HG03460 (cell line): ENCODE measurements around the gene DDX27.
A peak's percentile ranks its signal among the peaks of the same experiment; 100 is the strongest.

ENCODE experiments used
- ATAC-seq: cut with Tn5 transposase; IDR thresholded peaks from one replicate; pipeline ENCODE4 v1.9.1; 2021; ENCODE audit not compliant: unreplicated experiment

Gene DDX27

GRCh38 chr20:49247792-49248191 lies 28.6 kb downstream of the DDX27 start:
- ATAC-seq, result no peak

DNA sequence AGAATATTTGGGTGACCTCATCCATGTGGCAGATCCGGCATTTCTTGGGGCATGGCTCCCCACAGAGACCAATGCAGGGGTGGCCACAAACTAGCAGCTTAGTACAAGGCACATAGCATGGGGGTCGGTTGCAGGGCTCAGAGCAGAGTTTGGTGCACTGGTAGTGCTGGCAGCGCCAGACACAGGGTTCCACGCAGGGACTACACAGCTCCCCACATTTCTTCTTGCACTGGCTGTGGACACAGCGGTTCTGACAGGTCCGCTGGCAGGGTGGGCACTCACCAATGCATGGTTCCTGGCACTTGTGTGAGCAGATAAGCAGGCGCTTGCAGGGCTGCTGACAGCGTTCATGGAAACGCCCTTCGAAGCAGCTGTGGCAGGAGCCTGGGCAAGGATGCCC lies 29.1 kb downstream of the DDX27 start:
- ATAC-seq, result no peak

- ATAC-seq, result no peak
Observed at GRCh38 chr20:49248879-49249665, 29.9 kb downstream of the DDX27 start.

GRCh38 chr20:49252556-49253350 lies 33.5 kb downstream of the DDX27 start:
- no peak for ATAC-seq

- no peak for ATAC-seq
Observed at GRCh38 chr20:49256261-49256660, 37.0 kb downstream of the DDX27 start.

GRCh38 chr20:49259284-49259683 lies 40.1 kb downstream of the DDX27 start:
- no peak for ATAC-seq

DNA sequence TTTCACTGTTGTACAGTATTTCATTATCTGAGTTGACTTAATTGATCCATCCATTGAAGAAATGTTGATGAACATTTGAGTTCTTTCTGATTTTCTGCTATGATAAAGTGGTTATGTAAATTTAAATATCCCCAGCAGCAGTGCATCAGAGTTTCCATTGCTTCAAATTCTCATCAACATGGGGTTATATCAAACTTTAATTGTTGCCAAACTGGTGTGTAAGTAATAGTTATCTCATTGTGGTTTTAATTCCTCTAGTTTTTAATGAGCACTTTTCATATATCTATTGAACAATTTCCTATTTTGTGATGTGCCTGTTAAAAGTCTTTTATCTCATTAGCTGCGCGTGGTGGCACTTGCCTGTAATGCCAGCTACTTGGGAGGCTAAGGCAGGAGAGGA lies 40.6 kb downstream of the DDX27 start:
- ATAC-seq, result no peak

DNA sequence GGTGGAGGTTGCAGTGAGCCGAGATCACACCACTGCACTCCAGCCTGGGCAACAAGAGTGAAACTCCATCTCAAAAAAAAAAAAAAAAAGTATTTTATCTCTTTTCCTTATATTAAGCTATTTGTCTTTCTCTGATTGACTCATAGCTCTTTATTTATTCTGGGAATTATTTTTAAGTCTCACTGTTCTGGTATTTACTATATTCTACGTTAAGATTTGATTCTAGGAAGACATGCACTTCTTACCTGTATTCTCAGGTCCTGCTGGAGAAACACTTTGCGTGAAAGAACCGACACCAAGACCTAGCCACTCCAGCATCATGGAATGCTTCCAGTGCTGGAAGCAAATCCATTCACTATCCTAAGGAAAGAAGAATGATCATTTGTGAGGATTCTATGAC lies 41.0 kb downstream of the DDX27 start:
- no peak for ATAC-seq

DNA sequence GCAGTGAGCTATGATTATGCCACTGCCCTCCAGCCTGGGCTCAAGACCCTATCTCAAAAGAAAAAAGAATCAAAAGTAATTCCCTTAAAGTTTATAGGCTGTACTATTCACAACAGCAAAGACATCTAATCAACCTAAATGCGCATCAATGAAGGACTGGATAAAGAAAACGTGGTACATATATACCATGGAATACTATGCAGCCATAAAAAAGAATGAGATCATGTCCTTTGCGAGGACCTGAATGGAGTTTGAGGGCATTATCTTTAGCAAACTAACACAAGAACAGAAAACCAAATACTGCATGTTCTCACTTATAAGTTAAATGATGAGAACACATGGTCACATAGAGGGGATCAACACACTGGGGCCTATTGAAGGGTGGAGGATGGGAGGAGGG lies 42.0 kb downstream of the DDX27 start:
- ATAC-seq, result no peak

DNA sequence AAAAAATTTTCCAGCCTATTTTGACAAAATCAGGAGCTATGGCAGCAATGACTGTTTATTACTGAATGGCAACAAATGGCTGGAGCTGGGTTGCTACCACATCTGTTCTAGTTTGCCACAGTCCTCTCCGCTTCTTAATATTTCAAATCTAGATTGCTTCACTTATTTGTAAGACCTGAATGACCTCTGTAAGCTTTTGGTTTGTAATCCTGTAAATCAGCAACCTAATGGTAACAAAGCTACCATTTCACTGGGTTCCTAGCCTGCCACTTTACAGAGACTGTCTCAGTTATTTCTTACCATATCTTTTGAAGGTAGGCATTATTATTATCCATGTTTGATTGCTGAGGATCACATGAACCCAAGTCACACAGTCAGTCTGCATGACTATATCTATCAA lies 43.2 kb downstream of the DDX27 start:
- no peak for ATAC-seq

DNA sequence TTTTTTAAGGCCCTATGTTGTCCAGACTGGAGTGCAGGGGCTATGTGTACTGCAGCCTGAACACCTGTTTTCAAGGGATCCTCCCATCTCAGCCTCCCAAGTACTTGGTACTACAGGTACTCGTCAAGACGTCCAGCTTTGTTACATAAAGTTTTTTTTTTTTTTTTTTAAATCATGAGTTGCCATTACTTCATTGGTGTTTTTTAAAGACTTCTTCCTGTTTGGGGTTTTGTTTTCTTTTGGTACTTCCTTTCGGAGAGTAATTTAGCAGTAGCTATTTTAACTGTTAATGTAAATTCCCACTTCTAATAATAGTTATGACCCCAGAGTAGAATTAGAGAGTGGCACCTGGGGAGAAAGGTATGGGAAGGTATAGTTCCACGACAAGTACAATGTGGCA lies 48.1 kb downstream of the DDX27 start:
- no peak for ATAC-seq

DNA sequence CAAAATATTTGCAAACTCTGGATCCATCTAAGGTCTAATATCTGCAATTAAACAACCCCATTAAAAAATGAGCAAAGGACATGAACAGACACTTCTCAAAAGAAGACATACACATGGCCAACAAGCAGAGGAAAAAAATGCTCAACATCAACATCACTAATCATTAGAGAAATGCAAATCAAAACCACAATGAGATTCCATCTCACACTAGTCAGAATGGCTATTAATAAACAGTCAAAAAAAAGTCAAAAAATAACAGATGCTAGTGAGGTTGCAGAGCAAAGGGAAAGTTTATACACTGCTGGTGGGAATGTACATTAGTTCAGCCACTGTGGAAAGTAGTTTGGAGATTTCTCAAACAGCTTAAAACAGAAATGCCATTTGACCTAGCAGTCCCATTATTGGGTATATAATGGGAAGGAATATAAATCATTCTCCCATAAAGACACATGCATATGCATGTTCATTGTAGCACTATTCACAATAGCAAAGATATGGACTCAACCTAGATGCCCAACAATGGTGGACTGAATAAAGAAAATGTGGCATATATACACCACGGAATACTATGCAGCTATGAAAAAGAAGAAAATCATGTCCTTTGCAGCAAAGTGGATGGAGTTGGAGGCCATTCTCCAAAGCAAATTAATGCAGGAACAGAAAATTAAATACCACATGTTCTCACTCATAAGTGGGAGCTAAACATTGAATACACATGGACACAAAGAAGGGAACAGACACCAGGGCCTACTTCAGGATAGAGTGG lies 49.6 kb downstream of the DDX27 start:
- ATAC-seq, result no peak

DNA sequence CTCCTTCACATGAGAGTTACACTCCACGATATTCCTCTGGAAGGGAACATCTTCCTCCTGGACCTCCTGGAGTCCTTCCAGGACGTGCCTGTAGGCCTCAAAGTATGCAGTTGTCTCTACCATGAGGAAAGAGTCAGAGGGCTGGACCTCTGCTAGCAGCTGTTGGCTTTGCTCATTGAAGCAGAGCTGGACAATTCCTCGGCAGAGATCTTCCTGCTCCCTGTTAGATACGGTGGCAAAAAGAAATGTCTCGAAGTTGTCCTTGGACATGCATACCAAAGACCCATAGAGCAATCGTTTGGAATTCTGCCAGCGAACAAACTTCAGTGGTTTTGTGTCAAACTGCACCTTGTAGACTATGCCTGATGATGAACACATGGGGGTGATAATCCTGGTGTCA lies 51.0 kb downstream of the DDX27 start:
- no peak for ATAC-seq

DNA sequence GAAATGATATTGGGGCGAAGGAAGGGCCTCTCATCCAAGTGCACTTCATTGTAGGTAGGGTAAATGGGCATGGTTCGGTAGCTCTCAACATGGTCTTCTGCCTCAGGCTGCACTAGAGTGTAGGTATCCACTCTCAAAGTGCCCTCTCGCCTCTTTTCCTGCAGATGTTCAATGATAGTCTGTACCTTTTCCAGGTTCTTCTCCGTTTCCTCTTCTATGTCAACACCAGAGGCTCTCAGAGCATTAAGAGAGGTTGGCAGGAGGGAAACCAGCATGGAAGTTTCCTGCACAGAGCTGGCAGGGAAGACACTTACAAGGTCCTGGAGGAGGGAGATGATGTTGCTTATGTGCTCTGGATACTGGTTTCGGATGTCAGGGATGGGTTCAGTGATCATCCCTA lies 51.5 kb downstream of the DDX27 start:
- no peak for ATAC-seq

DNA sequence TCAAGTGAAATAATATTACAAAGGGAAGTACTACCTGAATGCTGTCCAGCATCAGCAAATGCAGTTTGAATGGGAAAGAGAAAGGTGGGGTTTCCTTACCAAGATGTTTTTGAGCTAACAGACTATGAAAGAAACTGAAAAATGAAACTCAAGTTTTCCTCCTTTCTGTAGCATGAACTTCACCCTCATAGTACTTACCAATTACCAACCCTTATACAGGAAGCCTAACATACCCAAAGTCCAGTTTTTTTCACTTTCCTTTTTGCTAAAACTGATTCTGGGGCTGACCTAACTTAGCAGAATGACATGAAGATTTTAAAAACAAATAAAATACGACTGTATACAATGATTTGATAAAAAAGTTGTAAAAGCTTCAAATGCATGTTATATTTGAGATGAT lies 53.4 kb downstream of the DDX27 start:
- ATAC-seq, result peak; percentile 33

DNA sequence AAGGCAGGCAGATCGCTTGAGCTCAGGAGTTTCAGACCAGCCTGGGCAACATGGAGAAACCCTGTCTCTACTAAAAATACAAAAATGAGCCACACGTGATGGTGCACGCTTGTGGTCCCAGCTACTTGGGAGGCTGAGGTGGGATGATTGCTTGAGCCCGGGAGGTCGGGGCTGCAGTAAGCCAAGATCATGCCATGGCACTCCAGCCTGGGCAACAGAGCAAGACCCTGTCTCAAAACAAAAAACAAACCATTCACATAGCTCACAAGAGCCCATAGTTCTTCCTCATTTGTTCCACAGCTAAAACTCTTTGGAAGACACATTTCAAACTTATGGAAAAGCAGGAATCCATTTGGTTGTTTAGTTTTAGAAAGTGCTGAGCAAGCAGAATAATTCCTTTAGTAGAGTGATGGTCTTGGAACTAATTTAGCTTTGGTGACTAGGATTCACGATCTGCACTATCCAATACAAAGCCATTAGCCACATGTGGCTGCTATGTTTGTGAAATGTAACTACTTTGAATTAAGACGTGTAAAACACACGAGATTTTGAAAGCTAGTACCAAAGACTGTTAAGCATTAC lies 54.6 kb downstream of the DDX27 start:
- no peak for ATAC-seq

- no peak for ATAC-seq
Observed at GRCh38 chr20:49275216-49275615, 56.0 kb downstream of the DDX27 start.

DNA sequence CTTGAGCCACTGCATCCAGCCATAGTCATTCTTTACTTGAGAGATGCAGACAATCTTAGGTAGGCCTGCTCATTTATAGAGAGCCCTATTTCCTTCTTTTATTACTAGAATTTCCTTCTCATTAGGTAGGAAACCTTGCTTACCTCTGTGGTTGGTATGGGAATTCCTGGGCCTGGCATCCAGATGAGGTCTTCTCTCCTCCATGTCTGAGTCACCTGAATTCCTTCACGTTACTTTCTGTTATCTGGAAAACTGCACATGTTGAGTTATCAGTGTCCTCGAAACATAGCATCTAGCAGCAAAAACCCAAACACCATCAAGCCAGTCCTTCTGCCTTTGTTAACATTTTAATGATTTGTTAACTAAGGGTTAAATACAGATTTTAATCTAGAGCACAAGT lies 56.4 kb downstream of the DDX27 start:
- ATAC-seq, result no peak

DNA sequence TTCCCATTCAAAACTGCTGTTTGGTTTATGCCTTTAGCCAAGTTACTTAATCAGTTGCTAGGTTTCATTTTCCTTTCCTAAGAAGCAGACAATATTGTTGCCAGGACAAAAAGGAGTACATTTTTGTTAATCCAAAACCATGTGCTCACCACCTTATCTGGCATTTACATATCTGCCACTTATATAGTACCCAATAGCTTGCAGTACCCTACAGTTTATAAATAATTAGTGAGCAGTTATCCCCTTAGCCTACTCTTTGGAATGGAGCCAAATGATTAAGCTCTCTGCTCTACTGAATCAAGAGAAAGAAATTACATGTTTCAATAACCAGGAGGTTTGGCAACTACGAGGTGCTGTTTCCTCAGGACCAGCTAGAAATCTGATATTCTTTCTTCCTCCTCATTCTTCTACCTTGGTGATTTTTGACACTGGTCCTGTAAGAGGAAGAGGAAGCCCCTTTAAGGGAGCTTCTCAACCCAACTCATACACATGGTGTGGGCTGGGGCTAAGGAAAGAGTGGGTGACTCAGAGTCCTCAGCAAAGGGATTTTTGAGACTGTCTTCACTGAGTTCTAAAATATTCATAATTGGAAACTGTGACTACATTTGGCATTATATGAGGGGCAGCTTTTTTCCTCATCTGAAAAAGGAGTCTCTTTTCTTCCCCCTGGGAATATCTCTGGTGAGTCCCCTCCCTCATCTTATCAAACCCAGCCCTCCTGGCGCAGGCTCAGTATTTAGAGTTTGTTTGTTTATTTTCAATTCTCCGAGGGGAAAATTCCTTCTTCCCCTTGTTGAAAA lies 57.1 kb downstream of the DDX27 start:
- ATAC-seq, result no peak

DNA sequence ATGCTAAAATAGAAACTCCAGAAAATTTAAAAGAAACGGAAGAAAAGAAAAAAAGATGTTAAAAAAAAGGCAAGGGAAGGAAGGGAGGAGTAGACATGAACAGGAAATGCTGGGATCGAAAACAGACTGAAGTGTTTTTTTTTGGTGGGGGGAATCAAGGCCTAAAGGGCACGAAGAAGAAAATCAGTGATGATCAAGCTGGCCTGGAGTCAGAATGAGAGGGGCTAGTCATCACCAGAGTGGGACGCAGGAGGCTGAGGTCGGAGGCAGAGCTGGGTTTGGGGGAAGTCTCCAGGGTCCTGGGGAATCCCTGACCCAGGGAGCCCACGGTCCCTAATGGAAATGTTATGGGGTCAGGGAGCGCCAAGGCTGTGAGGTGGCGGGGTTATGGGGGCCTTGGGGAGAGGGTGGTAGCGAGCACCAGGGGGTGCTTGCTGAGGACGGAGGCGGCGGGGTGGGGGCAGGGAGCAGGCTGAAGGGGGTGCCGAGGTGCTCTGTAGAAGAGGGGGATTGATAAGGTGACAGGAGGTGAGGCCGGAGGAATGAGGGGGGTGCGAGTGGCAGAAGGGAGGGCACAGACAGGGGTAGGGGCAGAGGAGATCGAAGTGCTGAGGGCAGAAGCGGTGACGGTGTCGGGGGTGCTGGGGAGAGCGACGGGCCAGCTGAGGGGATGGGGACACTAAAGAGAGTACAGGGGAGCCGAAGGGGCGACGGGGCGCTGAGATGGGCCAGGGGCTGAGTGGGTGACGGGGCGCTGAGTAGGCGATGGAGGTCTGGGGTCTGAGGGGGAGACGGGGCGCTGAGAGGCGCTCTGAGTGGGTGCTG lies 58.0 kb downstream of the DDX27 start:
- no peak for ATAC-seq
